WTC11 (cell line): ENCODE data around the gene TSEN54. TPM values are rescaled to one million over a fixed set of nuclear protein-coding genes. Genes with fewer than 3 reads are reported as not detected.
A peak's percentile ranks its signal among the peaks of the same experiment; 100 is the strongest.

Experiments
- ATAC-seq: fragments of 200-7000 bp; cut with Tn5 transposase; 2 replicates; pipeline ENCODE4 v1.10.0; 2021; ENCODE audit warnings: mild to moderate bottlenecking, moderate library complexity
- CTCF ChIA-PET: fragments of 300-600 bp; sonication (Branson Sonifier 250); formaldehyde crosslinking; loops from one replicate; lab custom pipeline; 2021; ENCODE audit warnings: antibody characterized with exemption; lab: Charles Lee
- POLR2A ChIA-PET: fragments of 350-600 bp; sonication (Branson Sonifier 250); formaldehyde crosslinking; loops from one replicate; lab custom pipeline; 2021; ENCODE audit warnings: antibody characterized with exemption; lab: Charles Lee
- DNase-seq: peaks from one replicate; pipeline ENCODE4 v3.0.0; 2021; ENCODE audit warnings: low spot score
- H3K27ac Mint-ChIP-seq: 2 replicates; pipeline ENCODE4 v1.8.0; 2021; ENCODE audit warnings: mixed read lengths
- H3K27me3 Mint-ChIP-seq: 2 replicates; pipeline ENCODE4 v1.8.0; 2021; ENCODE audit warnings: low read depth, mild to moderate bottlenecking, moderate library complexity, mixed read lengths
- H3K36me3 Mint-ChIP-seq: 2 replicates; pipeline ENCODE4 v1.8.0; 2021; ENCODE audit warnings: mixed read lengths
- H3K4me1 Mint-ChIP-seq: 2 replicates; pipeline ENCODE4 v1.8.0; 2022; ENCODE audit warnings: mixed read lengths
- H3K4me3 Mint-ChIP-seq: 2 replicates; pipeline ENCODE4 v1.8.0; 2021; ENCODE audit warnings: mild to moderate bottlenecking, moderate library complexity, mixed read lengths
- H3K9me3 Mint-ChIP-seq: 2 replicates; pipeline ENCODE4 v1.8.0; 2021; ENCODE audit warnings: mixed read lengths
- CBFB ChIP-seq: sonication (generic); formaldehyde crosslinking; IDR thresholded peaks from 2 replicates; pipeline ENCODE4 v1.8.1; 2022; ENCODE audit warnings: mild to moderate bottlenecking, low read depth, missing genetic modification reagents
- CREB1 ChIP-seq: sonication (generic); formaldehyde crosslinking; IDR thresholded peaks from 2 replicates; pipeline ENCODE4 v1.8.0; 2023; ENCODE audit warnings: mild to moderate bottlenecking, missing genetic modification reagents
- EMX1 ChIP-seq: fragments of 250-450 bp; sonication (Bioruptor Pico); IDR thresholded peaks from 2 replicates; pipeline ENCODE4 v1.8.0; 2021; ENCODE audit warnings: mild to moderate bottlenecking
- FOXK1 ChIP-seq: sonication (generic); formaldehyde crosslinking; IDR thresholded peaks from 2 replicates; pipeline ENCODE4 v1.8.0; 2022; ENCODE audit warnings: mild to moderate bottlenecking, moderate library complexity, missing genetic modification reagents
- FOXP1 ChIP-seq: sonication (generic); formaldehyde crosslinking; IDR thresholded peaks from 2 replicates; pipeline ENCODE4 v1.8.0; 2022; ENCODE audit warnings: missing genetic modification reagents, mild to moderate bottlenecking, moderate library complexity, borderline replicate concordance
- HMGA2 ChIP-seq: fragments of 250-450 bp; sonication (Bioruptor Pico); IDR thresholded peaks from 2 replicates; pipeline ENCODE4 v1.4.0; 2021; ENCODE audit warnings: mild to moderate bottlenecking, moderate library complexity
- JAZF1 ChIP-seq: fragments of 250-450 bp; sonication (Bioruptor Pico); IDR thresholded peaks from 2 replicates; pipeline ENCODE4 v1.9.0; 2021; ENCODE audit warnings: moderate library complexity, mild to moderate bottlenecking, inconsistent platforms
- NFE2L1 ChIP-seq: sonication (generic); formaldehyde crosslinking; IDR thresholded peaks from 2 replicates; pipeline ENCODE4 v1.8.1; 2023; ENCODE audit warnings: missing genetic modification reagents
- PREB ChIP-seq: sonication (generic); formaldehyde crosslinking; IDR thresholded peaks from 2 replicates; pipeline ENCODE4 v1.8.1; 2022; ENCODE audit warnings: mild to moderate bottlenecking, missing genetic modification reagents, moderate library complexity, borderline replicate concordance
- SOX15 ChIP-seq: fragments of 250-450 bp; sonication (Bioruptor Pico); IDR thresholded peaks from 2 replicates; pipeline ENCODE4 v1.9.0; 2021; ENCODE audit warnings: mild to moderate bottlenecking
- SP1 ChIP-seq: sonication (generic); formaldehyde crosslinking; conservative IDR thresholded peaks from 2 replicates; pipeline ENCODE4 v1.8.1; 2022; ENCODE audit warnings: missing genetic modification reagents
- TEAD1 ChIP-seq: sonication (generic); formaldehyde crosslinking; IDR thresholded peaks from 2 replicates; pipeline ENCODE4 v1.8.0; 2022; ENCODE audit warnings: mild to moderate bottlenecking, missing genetic modification reagents
- ZNF219 ChIP-seq: sonication (generic); formaldehyde crosslinking; IDR thresholded peaks from 2 replicates; pipeline ENCODE4 v1.8.0; 2023; ENCODE audit warnings: missing genetic modification reagents, mild to moderate bottlenecking, borderline replicate concordance
- ZNF263 ChIP-seq: sonication (generic); formaldehyde crosslinking; IDR thresholded peaks from 2 replicates; pipeline ENCODE4 v1.8.1; 2022; ENCODE audit warnings: low read depth, mild to moderate bottlenecking, moderate library complexity, missing genetic modification reagents
- ZNF423 ChIP-seq: fragments of 250-450 bp; sonication (Bioruptor Pico); IDR thresholded peaks from 2 replicates; pipeline ENCODE4 v2.1.2; 2022; ENCODE audit warnings: mild to moderate bottlenecking, moderate library complexity
- ZNF671 ChIP-seq: fragments of 250-450 bp; sonication (Bioruptor Pico); IDR thresholded peaks from 2 replicates; pipeline ENCODE4 v1.8.0; 2021; ENCODE audit warnings: mild to moderate bottlenecking
- ZSCAN18 ChIP-seq: fragments of 250-450 bp; sonication (Bioruptor Pico); IDR thresholded peaks from 2 replicates; pipeline ENCODE4 v2.1.2; 2022; ENCODE audit warnings: mild to moderate bottlenecking, moderate library complexity
- total RNA-seq: library from RNA; stranded (reverse); gene quantifications from 3 replicates; pipeline ENCODE4 v1.2.3, GENCODE V29; 2021
- TF ChIP-seq, protein P1 (sequence below): sonication (generic); formaldehyde crosslinking; IDR thresholded peaks from 2 replicates; pipeline ENCODE4 v1.8.1; 2022; ENCODE audit warnings: low read depth, mild to moderate bottlenecking, moderate library complexity, missing genetic modification reagents, borderline replicate concordance
- TF ChIP-seq, protein P2 (sequence below): sonication (generic); formaldehyde crosslinking; IDR thresholded peaks from 2 replicates; pipeline ENCODE4 v1.8.1; 2023; ENCODE audit warnings: mild to moderate bottlenecking, missing genetic modification reagents, moderate library complexity
- TF ChIP-seq, protein P3 (sequence below): fragments of 250-450 bp; sonication (Bioruptor Pico); IDR thresholded peaks from 2 replicates; pipeline ENCODE4 v1.9.0; 2021; ENCODE audit warnings: mild to moderate bottlenecking

Gene TSEN54
- total RNA-seq, 1 experiment from 2014 or later: 53.4 TPM

DNA sequence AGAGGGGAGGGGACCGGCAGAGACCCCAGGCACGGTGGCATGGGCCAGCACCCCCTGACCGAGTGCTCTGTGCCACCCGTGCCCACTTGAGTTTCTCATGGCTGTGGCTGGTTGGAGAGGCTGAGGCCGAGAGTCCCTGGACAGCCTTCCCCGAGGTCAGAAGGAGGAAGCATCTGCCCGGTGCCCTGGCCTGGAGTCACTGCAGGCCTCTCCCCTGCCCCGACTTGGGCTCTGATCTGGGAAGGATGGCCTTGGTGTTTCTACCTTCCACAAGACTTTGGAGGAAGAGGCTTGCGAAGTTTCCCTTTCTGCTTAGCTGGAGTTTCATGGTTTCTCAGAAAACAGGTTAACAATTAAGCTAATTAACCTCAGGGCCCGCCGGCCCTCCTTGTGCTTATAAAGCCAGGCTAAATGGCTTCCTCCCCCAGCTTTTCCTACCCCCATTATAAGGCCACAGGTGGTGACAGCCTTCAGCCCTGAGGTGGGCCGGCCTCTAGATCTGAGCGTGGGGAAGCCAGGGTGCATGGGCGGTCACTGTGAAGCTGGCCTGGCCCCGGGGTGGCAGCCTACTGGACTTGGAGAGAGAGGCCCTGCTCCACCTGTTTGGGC lies 26.5 kb downstream of the TSEN54 start:
- ATAC-seq (no peak), DNase-seq (no peak)
- H3K27ac Mint-ChIP-seq: no peak overlapping the region
- TF ChIP-seq CBFB (CRISPR knock-in tag) (no peak), EMX1 (CRISPR knock-in tag) (no peak), HMGA2 (CRISPR knock-in tag) (no peak), JAZF1 (CRISPR knock-in tag) (no peak), ZNF219 (CRISPR knock-in tag) (no peak), ZNF423 (no peak), TEAD1 (no peak), CREB1 (CRISPR knock-in tag) (no peak), NFE2L1 (CRISPR knock-in tag) (no peak), SP1 (no peak), SOX15 (CRISPR knock-in tag) (no peak), FOXK1 (no peak), FOXP1 (no peak), ZSCAN18 (CRISPR knock-in tag) (no peak), ZNF263 (no peak), PREB (no peak), ZNF671 (CRISPR knock-in tag) (no peak)
- TF ChIP-seq, protein P1, sequence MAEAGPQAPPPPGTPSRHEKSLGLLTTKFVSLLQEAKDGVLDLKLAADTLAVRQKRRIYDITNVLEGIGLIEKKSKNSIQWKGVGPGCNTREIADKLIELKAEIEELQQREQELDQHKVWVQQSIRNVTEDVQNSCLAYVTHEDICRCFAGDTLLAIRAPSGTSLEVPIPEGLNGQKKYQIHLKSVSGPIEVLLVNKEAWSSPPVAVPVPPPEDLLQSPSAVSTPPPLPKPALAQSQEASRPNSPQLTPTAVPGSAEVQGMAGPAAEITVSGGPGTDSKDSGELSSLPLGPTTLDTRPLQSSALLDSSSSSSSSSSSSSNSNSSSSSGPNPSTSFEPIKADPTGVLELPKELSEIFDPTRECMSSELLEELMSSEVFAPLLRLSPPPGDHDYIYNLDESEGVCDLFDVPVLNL (CRISPR knock-in tag): no peak
- TF ChIP-seq, protein P2, sequence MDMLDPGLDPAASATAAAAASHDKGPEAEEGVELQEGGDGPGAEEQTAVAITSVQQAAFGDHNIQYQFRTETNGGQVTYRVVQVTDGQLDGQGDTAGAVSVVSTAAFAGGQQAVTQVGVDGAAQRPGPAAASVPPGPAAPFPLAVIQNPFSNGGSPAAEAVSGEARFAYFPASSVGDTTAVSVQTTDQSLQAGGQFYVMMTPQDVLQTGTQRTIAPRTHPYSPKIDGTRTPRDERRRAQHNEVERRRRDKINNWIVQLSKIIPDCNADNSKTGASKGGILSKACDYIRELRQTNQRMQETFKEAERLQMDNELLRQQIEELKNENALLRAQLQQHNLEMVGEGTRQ (CRISPR knock-in tag): no peak
- TF ChIP-seq, protein P3, sequence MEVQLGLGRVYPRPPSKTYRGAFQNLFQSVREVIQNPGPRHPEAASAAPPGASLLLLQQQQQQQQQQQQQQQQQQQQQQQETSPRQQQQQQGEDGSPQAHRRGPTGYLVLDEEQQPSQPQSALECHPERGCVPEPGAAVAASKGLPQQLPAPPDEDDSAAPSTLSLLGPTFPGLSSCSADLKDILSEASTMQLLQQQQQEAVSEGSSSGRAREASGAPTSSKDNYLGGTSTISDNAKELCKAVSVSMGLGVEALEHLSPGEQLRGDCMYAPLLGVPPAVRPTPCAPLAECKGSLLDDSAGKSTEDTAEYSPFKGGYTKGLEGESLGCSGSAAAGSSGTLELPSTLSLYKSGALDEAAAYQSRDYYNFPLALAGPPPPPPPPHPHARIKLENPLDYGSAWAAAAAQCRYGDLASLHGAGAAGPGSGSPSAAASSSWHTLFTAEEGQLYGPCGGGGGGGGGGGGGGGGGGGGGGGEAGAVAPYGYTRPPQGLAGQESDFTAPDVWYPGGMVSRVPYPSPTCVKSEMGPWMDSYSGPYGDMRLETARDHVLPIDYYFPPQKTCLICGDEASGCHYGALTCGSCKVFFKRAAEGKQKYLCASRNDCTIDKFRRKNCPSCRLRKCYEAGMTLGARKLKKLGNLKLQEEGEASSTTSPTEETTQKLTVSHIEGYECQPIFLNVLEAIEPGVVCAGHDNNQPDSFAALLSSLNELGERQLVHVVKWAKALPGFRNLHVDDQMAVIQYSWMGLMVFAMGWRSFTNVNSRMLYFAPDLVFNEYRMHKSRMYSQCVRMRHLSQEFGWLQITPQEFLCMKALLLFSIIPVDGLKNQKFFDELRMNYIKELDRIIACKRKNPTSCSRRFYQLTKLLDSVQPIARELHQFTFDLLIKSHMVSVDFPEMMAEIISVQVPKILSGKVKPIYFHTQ (CRISPR knock-in tag): no peak
- TF ChIP-seq, all 79 proteins: peak for 0
- ChIA-PET POLR2A (interaction anchor here (1.0 kb wide), 1 partner anchor 10 kb away, joined by 3 read pairs; no protein-coding TSS in a partner anchor), CTCF (interaction anchor here (0.5 to 1.9 kb wide), 5 partner anchors 8 to 361 kb away, joined by 3 to 9 read pairs (median 4); no protein-coding TSS in a partner anchor)
- H3K4me3 Mint-ChIP-seq: no peak overlapping the region
- H3K27me3 Mint-ChIP-seq: no peaks in the 10 kb centered on the region
- H3K4me1 Mint-ChIP-seq: peaks cover 29% of the 10 kb centered on the region
- H3K36me3 Mint-ChIP-seq: no peaks in the 10 kb centered on the region
- no peaks in the 10 kb centered on the region for H3K9me3 Mint-ChIP-seq

GRCh38 chr17:75544250-75544649 lies 27.9 kb downstream of the TSEN54 start:
- H3K27ac Mint-ChIP-seq: peak overlapping the region; percentile 83
- H3K9me3 Mint-ChIP-seq: no peaks in the 10 kb centered on the region
- no peak overlapping the region for H3K4me3 Mint-ChIP-seq
- TF ChIP-seq FOXK1 (no peak), ZNF263 (no peak)
- no peaks in the 10 kb centered on the region for H3K27me3 Mint-ChIP-seq
- H3K4me1 Mint-ChIP-seq: peaks cover 33% of the 10 kb centered on the region
- POLR2A ChIA-PET: no interaction called here
- H3K36me3 Mint-ChIP-seq: no peaks in the 10 kb centered on the region
- CTCF ChIA-PET: interaction anchor here (0.9 to 1.1 kb wide), 2 partner anchors 9 to 44 kb away, joined by 3 read pairs; partner anchors contain the start of gene MYO15B
- no peak for DNase-seq
- ATAC-seq: no peak
